CD4-positive, alpha-beta T cell (primary cell): ENCODE results near the gene PXDN. TPM values are rescaled to one million over a fixed set of nuclear protein-coding genes. Genes with fewer than 3 reads are reported as not detected.
"Not testable (repeated sequence)": the region's sequence is repeated elsewhere in the genome, so short reads cannot be mapped to it uniquely, and the experiment has no call there.

Source experiments
- ATAC-seq: fragments of 200-7000 bp; cut with Tn5 transposase; one replicate; pipeline ENCODE4 v1.10.0; 2022; ENCODE audit warnings: mild to moderate bottlenecking; ENCODE audit not compliant: poor library complexity
- CTCF ChIA-PET: fragments of 350-600 bp; sonication (Branson Sonifier 250); formaldehyde crosslinking; loops from one replicate; lab custom pipeline; 2021; ENCODE audit warnings: antibody characterized with exemption, inconsistent platforms; lab: Charles Lee
- POLR2A ChIA-PET: fragments of 350-600 bp; sonication (Branson Sonifier 250); formaldehyde crosslinking; loops from one replicate; lab custom pipeline; 2021; ENCODE audit warnings: antibody characterized with exemption, inconsistent platforms; lab: Charles Lee
- DNase-seq, 14 experiments: peaks; one replicate each; pipeline ENCODE4 v3.0.0-alpha.2; 2013 to 2020; ENCODE audit warnings: mixed read lengths in 2 of 14
- H3K27ac ChIP-seq, 2 donors: one replicate each; pipeline versions ENCODE4 v1.5.1 to v1.7.0; 2013; ENCODE audit warnings: low read length in 2 of 2, low read depth in 1 of 2, mild to moderate bottlenecking in 1 of 2
- H3K27me3 ChIP-seq, 2 experiments: 1 replicate in 1 of 2; 2 replicates in 1 of 2; pipeline versions ENCODE4 v1.6.1 to v1.7.0; 2013; ENCODE audit warnings: low read length in 2 of 2, control low read depth in 1 of 2, mild to moderate bottlenecking in 1 of 2, moderate library complexity in 1 of 2; ENCODE audit not compliant: insufficient read depth in 2 of 2, control insufficient read depth in 1 of 2
- H3K36me3 ChIP-seq: one replicate; pipeline ENCODE4 v1.6.1; 2013; ENCODE audit warnings: low read length, control low read depth; ENCODE audit not compliant: insufficient read depth
- H3K4me1 ChIP-seq: one replicate; pipeline ENCODE4 v1.6.1; 2013; ENCODE audit warnings: low read length, control low read depth; ENCODE audit not compliant: insufficient read depth
- H3K4me3 ChIP-seq: one replicate; pipeline ENCODE4 v1.5.1; 2013; ENCODE audit warnings: mild to moderate bottlenecking, low read length, moderate library complexity
- H3K9me3 ChIP-seq, 2 experiments: 1 replicate in 1 of 2; 2 replicates in 1 of 2; pipeline versions ENCODE4 v1.6.1 to v1.7.0; 2013; ENCODE audit warnings: low read length in 2 of 2, mild to moderate bottlenecking in 2 of 2, control low read depth in 1 of 2, moderate library complexity in 1 of 2; ENCODE audit not compliant: control insufficient read depth in 1 of 2, insufficient read depth in 1 of 2
- H3K27ac Mint-ChIP-seq: one replicate; pipeline ENCODE4 v1.8.0; 2020; ENCODE audit warnings: mixed read lengths
- H3K27me3 Mint-ChIP-seq: one replicate; pipeline ENCODE4 v1.8.0; 2021; ENCODE audit warnings: mixed read lengths
- H3K36me3 Mint-ChIP-seq: one replicate; pipeline ENCODE4 v1.8.0; 2021; ENCODE audit warnings: low read depth, mixed read lengths
- H3K4me1 Mint-ChIP-seq: one replicate; pipeline ENCODE4 v1.8.0; 2021; ENCODE audit warnings: low read depth, mixed read lengths
- H3K4me3 Mint-ChIP-seq: one replicate; pipeline ENCODE4 v1.8.0; 2020; ENCODE audit warnings: mild to moderate bottlenecking, mixed read lengths
- H3K9me3 Mint-ChIP-seq: one replicate; pipeline ENCODE4 v1.8.0; 2020; ENCODE audit warnings: mixed read lengths
- intact Hi-C, 2 experiments: fragments of 100-400 bp; cut with DNase I in 1 of 2; cut with micrococcal nuclease in 1 of 2; formaldehyde crosslinking; loops; one replicate each; pipeline versions ENCODE4 v1.15.1 to v1.9.0; 2023 to 2025; cut with DNase I, micrococcal nuclease
- total RNA-seq, 174 experiments: library from RNA in 2 of 174; stranded (reverse) in 2 of 174; gene quantifications; one replicate each; pipeline ENCODE4 v1.2.3 and lab custom pipeline; 2021 to 2026
- TF ChIP-seq, protein P1 (sequence below): fragments of 200-600 bp; IDR thresholded peaks from one replicate; pipeline ENCODE4 v1.8.0; 2022; ENCODE audit warnings: antibody characterized with exemption, mild to moderate bottlenecking

Gene PXDN
- total RNA-seq, 2 experiments from 2014 or later = 0.47 to 0.84 TPM

DNA sequence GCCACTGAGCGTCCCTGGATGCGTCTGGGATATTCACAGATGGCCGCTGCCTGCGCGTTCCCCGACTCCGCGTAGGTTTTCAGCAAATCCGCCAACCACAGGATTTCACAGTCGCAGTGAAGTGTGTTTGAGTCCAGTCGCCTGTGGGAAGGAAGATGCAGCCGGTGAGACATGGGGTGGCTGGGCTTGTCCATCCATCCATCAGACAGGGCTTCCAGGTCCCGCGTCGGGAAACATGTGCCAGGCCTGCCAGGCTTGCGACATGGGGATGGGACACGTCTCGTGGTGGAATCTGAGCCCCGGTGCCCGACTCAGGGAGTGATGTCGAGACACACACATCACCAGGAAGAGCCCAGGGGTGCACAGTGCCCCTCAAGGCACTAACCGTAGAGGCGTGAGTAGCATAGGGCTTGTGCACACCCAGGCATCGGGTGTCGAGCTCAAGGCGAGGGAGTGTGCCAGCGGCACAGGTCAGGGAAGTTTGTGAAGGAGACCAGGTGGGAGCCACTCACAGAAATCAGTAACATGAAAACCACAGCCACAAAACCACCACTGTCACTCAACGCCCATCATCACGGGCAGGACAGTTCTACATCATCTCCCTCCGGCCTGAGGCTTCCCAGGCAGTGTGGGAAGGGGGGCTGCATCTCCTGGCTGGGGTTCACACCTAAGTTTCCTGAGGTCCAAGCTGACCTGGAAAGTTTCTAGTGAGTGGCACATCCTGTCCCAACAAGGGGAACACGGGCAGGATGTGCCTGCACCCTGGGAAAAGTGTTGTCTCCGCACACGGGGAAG lies 63.9 kb downstream of the PXDN start:
- H3K27ac Mint-ChIP-seq = no peak overlapping the region
- peaks cover 0 to 37% of the 10 kb centered on the region in 2 experiments for H3K9me3 ChIP-seq
- ATAC-seq = no peak
- POLR2A ChIA-PET = no interaction called here
- H3K36me3 Mint-ChIP-seq = no peaks in the 10 kb centered on the region
- no peak overlapping the region for H3K4me3 ChIP-seq
- H3K36me3 ChIP-seq = no peaks in the 10 kb centered on the region
- H3K9me3 Mint-ChIP-seq = no peaks in the 10 kb centered on the region
- TF ChIP-seq, protein P1, sequence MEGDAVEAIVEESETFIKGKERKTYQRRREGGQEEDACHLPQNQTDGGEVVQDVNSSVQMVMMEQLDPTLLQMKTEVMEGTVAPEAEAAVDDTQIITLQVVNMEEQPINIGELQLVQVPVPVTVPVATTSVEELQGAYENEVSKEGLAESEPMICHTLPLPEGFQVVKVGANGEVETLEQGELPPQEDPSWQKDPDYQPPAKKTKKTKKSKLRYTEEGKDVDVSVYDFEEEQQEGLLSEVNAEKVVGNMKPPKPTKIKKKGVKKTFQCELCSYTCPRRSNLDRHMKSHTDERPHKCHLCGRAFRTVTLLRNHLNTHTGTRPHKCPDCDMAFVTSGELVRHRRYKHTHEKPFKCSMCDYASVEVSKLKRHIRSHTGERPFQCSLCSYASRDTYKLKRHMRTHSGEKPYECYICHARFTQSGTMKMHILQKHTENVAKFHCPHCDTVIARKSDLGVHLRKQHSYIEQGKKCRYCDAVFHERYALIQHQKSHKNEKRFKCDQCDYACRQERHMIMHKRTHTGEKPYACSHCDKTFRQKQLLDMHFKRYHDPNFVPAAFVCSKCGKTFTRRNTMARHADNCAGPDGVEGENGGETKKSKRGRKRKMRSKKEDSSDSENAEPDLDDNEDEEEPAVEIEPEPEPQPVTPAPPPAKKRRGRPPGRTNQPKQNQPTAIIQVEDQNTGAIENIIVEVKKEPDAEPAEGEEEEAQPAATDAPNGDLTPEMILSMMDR = no peak
- H3K4me1 ChIP-seq = no peaks in the 10 kb centered on the region
- H3K27me3 Mint-ChIP-seq = no peaks in the 10 kb centered on the region
- DNase-seq = no peak
- H3K27ac ChIP-seq = no peak overlapping the region
- no peak overlapping the region for H3K4me3 Mint-ChIP-seq
- H3K4me1 Mint-ChIP-seq = no peaks in the 10 kb centered on the region
- intact Hi-C loops = no loop called here
- H3K27me3 ChIP-seq = no peaks in the 10 kb centered on the region
- CTCF ChIA-PET = no interaction called here

DNA sequence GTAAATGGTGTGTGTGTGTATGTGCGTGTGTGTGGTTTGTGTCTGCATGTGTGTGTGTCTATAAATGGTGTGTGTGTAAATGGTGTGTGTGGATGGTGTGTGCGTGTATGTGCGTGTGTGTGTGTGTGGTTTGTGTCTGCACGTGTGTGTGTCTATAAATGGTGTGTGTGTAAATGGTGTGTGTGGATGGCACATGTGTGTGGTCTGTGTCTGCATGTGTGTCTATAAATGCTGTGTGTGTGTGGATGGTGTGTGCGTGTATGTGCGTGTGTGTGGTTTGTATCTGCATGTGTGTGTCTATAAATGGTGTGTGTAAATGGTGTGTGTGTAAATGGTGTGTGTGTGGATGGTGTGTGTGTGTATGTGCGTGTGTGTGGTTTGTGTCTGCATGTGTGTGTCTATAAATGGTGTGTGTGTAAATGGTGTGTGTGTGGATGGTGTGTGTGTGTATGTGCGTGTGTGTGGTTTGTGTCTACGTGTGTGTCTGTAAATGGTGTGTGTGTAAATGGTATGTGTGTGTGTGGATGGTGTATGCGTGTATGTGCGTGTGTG lies 64.8 kb downstream of the PXDN start:
- ATAC-seq, intact Hi-C loops, CTCF ChIA-PET, DNase-seq, H3K27ac ChIP-seq, H3K36me3 ChIP-seq, H3K4me3 ChIP-seq, H3K4me1 ChIP-seq, H3K9me3 Mint-ChIP-seq, H3K27ac Mint-ChIP-seq, H3K4me3 Mint-ChIP-seq, POLR2A ChIA-PET, H3K4me1 Mint-ChIP-seq, H3K27me3 Mint-ChIP-seq, H3K36me3 Mint-ChIP-seq, H3K27me3 ChIP-seq: not testable (repeated sequence)
- H3K9me3 ChIP-seq = peaks cover 0 to 37% of the 10 kb centered on the region in 2 experiments

DNA sequence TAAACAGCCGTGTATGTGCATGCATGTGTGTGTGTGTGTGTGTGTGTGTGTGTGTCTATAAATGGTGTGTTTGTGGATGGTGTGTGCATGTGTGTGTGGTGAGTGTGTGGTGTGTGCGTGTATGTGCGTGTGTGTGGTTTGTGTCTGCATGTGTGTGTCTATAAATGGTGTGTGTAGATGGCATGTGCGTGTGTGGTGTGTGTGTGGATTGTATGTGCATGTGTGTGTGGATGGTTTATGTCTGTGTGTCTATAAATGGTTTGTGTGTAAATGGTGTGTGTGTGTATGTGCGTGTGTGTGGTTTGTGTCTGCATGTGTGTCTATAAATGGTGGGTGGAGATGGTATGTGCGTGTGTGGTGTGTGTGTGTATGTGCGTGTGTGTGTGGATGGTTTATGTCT lies 65.2 kb downstream of the PXDN start:
- H3K4me1 ChIP-seq, H3K36me3 ChIP-seq, H3K4me3 ChIP-seq, intact Hi-C loops, ATAC-seq, DNase-seq, H3K36me3 Mint-ChIP-seq, POLR2A ChIA-PET, H3K27ac Mint-ChIP-seq, H3K9me3 Mint-ChIP-seq, H3K4me3 Mint-ChIP-seq, H3K27me3 Mint-ChIP-seq, H3K27me3 ChIP-seq, H3K27ac ChIP-seq, CTCF ChIA-PET, H3K4me1 Mint-ChIP-seq: not testable (repeated sequence)
- H3K9me3 ChIP-seq = peaks cover 0 to 37% of the 10 kb centered on the region in 2 experiments

DNA sequence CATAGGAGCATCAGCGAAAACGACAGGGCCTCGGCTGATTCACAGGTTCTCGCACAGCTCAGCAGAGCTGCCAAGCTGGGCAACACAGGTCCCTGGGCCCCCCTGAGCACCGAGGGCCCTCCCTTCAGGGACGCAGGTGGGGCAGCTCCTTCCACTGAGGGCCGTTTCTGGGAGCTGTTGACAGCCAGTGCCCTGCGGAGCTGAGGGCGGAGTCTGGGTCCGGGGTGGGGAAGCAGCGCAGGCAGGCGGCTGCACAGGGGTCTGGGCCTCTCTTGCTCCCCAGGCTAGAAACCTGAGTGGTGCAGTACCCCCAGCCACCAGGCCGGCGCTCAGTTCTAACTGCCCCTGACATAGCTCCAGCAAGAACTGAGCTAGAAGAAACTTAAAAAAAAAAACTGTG lies 65.7 kb downstream of the PXDN start:
- Mint-ChIP-seq H3K9me3 (no peaks in the 10 kb centered on the region), H3K36me3 (no peaks in the 10 kb centered on the region), H3K27me3 (no peaks in the 10 kb centered on the region), H3K4me1 (no peaks in the 10 kb centered on the region), H3K27ac (no peak overlapping the region), H3K4me3 (no peak overlapping the region)
- H3K27me3 ChIP-seq = no peaks in the 10 kb centered on the region
- TF ChIP-seq, protein P1 = no peak
- ATAC-seq = no peak
- H3K9me3 ChIP-seq = peaks cover 0 to 37% of the 10 kb centered on the region in 2 experiments
- no peaks in the 10 kb centered on the region for H3K36me3 ChIP-seq
- no peak overlapping the region for H3K27ac ChIP-seq
- CTCF ChIA-PET = no interaction called here
- intact Hi-C loops = no loop called here
- H3K4me3 ChIP-seq = no peak overlapping the region
- POLR2A ChIA-PET = no interaction called here
- no peak for DNase-seq
- no peaks in the 10 kb centered on the region for H3K4me1 ChIP-seq
